Right lobe of liver (tissue), 6 donors: ENCODE measurements around the gene SLC5A2. TPM values are rescaled to one million over a fixed set of nuclear protein-coding genes. Genes with fewer than 3 reads are reported as not detected.

Experiments
- ATAC-seq, 4 donors: fragments of 200-7000 bp; cut with Tn5 transposase; one replicate each; pipeline ENCODE4 v1.9.1; 2020; ENCODE audit warnings: mild to moderate bottlenecking in 4 of 4, moderate library complexity in 4 of 4
- DNase-seq, 3 donors: peaks; one replicate each; pipeline ENCODE4 v3.0.0-alpha.2; 2020
- H3K27ac ChIP-seq, 3 donors: fragments of 200-600 bp; one replicate each; pipeline ENCODE4 v1.8.0; 2022
- H3K27me3 ChIP-seq, 2 donors: fragments of 200-600 bp; one replicate each; pipeline ENCODE4 v1.8.0; 2022
- H3K36me3 ChIP-seq, 4 donors: fragments of 200-600 bp; sonication (generic) in 1 of 4; one replicate each; pipeline versions ENCODE4 v1.5.1 to v1.8.0; 2017 to 2022; ENCODE audit warnings: control low read depth in 1 of 4
- H3K4me1 ChIP-seq, 4 donors: fragments of 200-600 bp; sonication (generic) in 1 of 4; one replicate each; pipeline versions ENCODE4 v1.5.1 to v1.8.0; 2017 to 2022; ENCODE audit warnings: control low read depth in 1 of 4
- H3K4me3 ChIP-seq, 3 donors: fragments of 200-600 bp; one replicate each; pipeline ENCODE4 v1.8.0; 2022
- H3K9me3 ChIP-seq, 4 donors: fragments of 200-600 bp; sonication (generic) in 1 of 4; one replicate each; pipeline versions ENCODE4 v1.5.1 to v1.8.0; 2017 to 2022; ENCODE audit warnings: control low read depth in 1 of 4
- CTCF ChIP-seq, 4 donors: fragments of 200-600 bp in 3 of 4; fragments of 450-650 bp in 1 of 4; IDR thresholded peaks; one replicate each; pipeline versions ENCODE4 v1.5.1 to v1.8.0; 2016 to 2022; ENCODE audit warnings: antibody characterized with exemption in 4 of 4, mild to moderate bottlenecking in 2 of 4
- POLR2A ChIP-seq: fragments of 450-650 bp; IDR thresholded peaks from one replicate; pipeline ENCODE4 v1.6.1; 2017; ENCODE audit warnings: antibody characterized with exemption, mild to moderate bottlenecking
- WGBS: methylation state at CpG from one replicate; pipeline ENCODE4 v1.1.6; 2018; ENCODE audit warnings: low coverage, low lambda C conversion rate; ENCODE audit not compliant: insufficient coverage; ENCODE audit errors: missing lambda C conversion rate; 5-methylcytosine and 5-hydroxymethylcytosine counted together
- intact Hi-C, 2 donors: fragments of 100-400 bp; cut with DNase I; formaldehyde crosslinking; loops; one replicate each; pipeline versions ENCODE4 v1.11.2 to v1.14.1; 2022
- total RNA-seq, 6 experiments: library from RNA; depleted of rRNA in 2 of 6; stranded (reverse); fragments of >200 nt in 2 of 6; fragmentation: NEBNext Ultra II Directional in 3 of 6; extraction: Animal tissue kit (Norgen Biotek cat#: 25700) in 3 of 6; gene quantifications; one replicate each; pipeline versions ENCODE4 v1.1.0 to v1.2.4, GENCODE V29; 2016 to 2023
- donor health status: DM: no; HTN: yes; CAD: no.
- donor health status: DM: no; HTN: no; CAD: no.
- donor health status: DM: no; HTN: no; CAD: no.
- donor health status: DM: no; HTN: yes; CAD: no.
- donor health status: DM: no; HTN: yes; CAD: no.

The SLC5A2 gene
- total RNA-seq, 6 experiments from 2014 or later, result 0.07 to 0.14 (median 0.12) TPM; not detected in 3

GRCh38 chr16:31459687-31460581 is 23.0 kb upstream of the SLC5A2 start:
- H3K36me3 ChIP-seq, result peaks cover 0 to 7% (median 2%) of the 10 kb centered on the region in 4 donors
- DNase-seq, result peak; percentile 100
- H3K4me3 ChIP-seq, result peak overlapping the region; percentile 75 to 81 (median 79)
- peaks cover 0 to 53% (median 20%) of the 10 kb centered on the region in 4 donors for H3K4me1 ChIP-seq
- WGBS, result 5% methylated on average over 16 of the region's 61 CpGs
- peak in 1 of 4 donors; percentile 2 for TF ChIP-seq CTCF (IDR thresholded peaks at IDR 0.05)
- TF ChIP-seq POLR2A, result no peak
- peak overlapping the region; percentile 99 to 100 (median 99) for H3K27ac ChIP-seq
- peak; percentile 77 to 87 (median 82) for ATAC-seq
- intact Hi-C loops, result loop anchor here in 1 of 2 donors (10.0 kb wide), 1 partner anchor 275 kb away; the partner anchor contains the start of gene FUS
- H3K9me3 ChIP-seq, result no peaks in the 10 kb centered on the region
- no peaks in the 10 kb centered on the region for H3K27me3 ChIP-seq

- no peak for ATAC-seq
- no peak for DNase-seq
- TF ChIP-seq CTCF (IDR thresholded peaks at IDR 0.05), result peak; percentile 35 to 55 (median 51)
- no peak for TF ChIP-seq POLR2A
- WGBS, result 42% methylated on average over 8 of the region's 8 CpGs
- peak overlapping the region; percentile 75 to 90 (median 76) for H3K27ac ChIP-seq
- H3K36me3 ChIP-seq, result peaks cover 0 to 14% (median 3%) of the 10 kb centered on the region in 4 donors
- peaks cover 0 to 47% (median 20%) of the 10 kb centered on the region in 4 donors for H3K4me1 ChIP-seq
- peak overlapping the region in 2 of 3 donors; percentile 32 to 75 for H3K4me3 ChIP-seq
- no peaks in the 10 kb centered on the region for H3K9me3 ChIP-seq
- intact Hi-C loops, result no loop called here
- no peaks in the 10 kb centered on the region for H3K27me3 ChIP-seq
These were observed 22.3 kb upstream of the SLC5A2 start for GRCh38 chr16:31460582-31461002.

DNA sequence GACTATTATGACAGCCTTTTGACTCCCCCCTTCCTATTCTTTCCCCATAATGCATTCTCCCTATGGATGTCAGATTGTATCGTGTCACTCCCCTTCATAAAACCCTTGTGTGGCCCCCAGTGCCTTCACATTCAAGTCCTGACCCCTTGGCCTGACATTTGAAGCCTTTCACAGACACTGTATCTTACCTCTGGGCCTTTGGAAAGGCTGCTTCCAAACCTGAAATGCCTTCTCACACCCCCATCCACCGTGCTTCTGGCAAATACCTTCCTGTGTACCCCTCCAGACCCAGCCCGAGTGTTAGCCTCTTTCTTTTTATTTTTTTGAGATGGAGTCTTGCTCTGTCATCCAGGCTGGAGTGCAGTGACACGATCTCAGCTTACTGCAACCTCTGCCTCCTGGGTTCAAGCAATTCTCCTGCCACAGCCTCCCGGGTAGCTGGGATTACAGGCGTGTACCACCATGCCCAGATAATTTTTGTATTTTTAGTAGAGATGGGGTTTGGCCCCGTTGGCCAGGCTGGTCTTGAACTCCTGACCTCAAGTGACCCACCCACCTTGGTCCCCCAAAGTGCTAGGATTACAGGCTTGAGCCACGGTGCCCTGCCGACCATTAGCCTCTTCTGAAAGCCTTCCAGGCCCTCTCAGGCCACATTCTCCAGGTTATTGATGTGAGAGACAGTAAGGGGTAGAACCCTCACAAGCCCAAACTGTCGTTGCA is 21.6 kb upstream of the SLC5A2 start:
- Histone ChIP-seq H3K9me3 (no peaks in the 10 kb centered on the region), H3K4me1 (peaks cover 0 to 43% (median 20%) of the 10 kb centered on the region in 4 donors), H3K27ac (peak overlapping the region in 2 of 3 donors; percentile 76 to 90), H3K36me3 (peaks cover 0 to 20% (median 5%) of the 10 kb centered on the region in 4 donors), H3K27me3 (no peaks in the 10 kb centered on the region), H3K4me3 (no peak overlapping the region)
- 68% methylated on average over 8 of the region's 10 CpGs for WGBS
- TF ChIP-seq CTCF (IDR thresholded peaks at IDR 0.05) (no peak), POLR2A (no peak)
- ATAC-seq, result no peak
- DNase-seq, result no peak
- intact Hi-C loops, result no loop called here

GRCh38 chr16:31461921-31462804 is 20.8 kb upstream of the SLC5A2 start:
- no peaks in the 10 kb centered on the region for H3K9me3 ChIP-seq
- H3K27me3 ChIP-seq, result no peaks in the 10 kb centered on the region
- H3K36me3 ChIP-seq, result peaks cover 0 to 27% (median 5%) of the 10 kb centered on the region in 4 donors
- intact Hi-C loops, result no loop called here
- ATAC-seq (peak; percentile 48 to 68 (median 58)), DNase-seq (peak; percentile 92 to 98 (median 98))
- H3K27ac ChIP-seq, result peak overlapping the region in 2 of 3 donors; percentile 76 to 90
- H3K4me1 ChIP-seq, result peaks cover 0 to 35% (median 16%) of the 10 kb centered on the region in 4 donors
- TF ChIP-seq CTCF (IDR thresholded peaks at IDR 0.05), result no peak
- TF ChIP-seq POLR2A, result no peak
- WGBS, result 0% methylated on average over 1 of the region's 35 CpGs
- H3K4me3 ChIP-seq, result peak overlapping the region; percentile 16 to 71 (median 62)
